Measurements from ENCODE around the gene PRAMEF1. TPM values are rescaled to one million over a fixed set of nuclear protein-coding genes. Genes with fewer than 3 reads are reported as not detected.

Gene PRAMEF1
- total and polyA plus RNA-seq, 2 of the 13 experiments (the other 11 are each of a cell fraction or from before 2014, with no cell fraction given), result not detected

DNA sequence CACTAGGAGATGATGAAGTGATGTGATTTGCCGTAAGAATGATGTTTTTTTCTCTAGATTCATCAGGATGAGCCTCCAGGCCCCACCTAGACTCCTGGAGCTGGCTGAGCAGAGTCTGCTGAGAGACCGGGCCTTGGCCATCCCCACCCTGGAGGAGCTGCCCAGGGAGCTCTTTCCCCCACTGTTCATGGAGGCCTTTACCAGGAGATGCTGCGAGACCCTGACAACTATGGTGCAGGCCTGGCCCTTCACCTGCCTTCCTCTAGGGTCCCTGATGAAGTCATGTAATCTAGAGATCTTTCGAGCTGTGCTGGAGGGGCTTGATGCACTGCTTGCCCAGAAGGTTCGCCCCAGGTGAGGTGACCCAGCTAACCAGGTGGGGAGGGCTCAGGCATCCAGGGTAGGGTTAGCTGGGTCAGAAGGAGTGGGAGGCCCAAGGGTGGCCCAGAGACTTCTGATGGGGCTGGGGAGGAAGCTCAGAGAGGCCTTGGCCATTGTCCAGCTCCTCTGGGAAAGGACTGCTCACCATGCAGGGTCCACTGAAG is 16.3 kb upstream of the PRAMEF1 start:
- Histone ChIP-seq H3K4me2 (ENCODE audit: low read depth, low read length) (no peak overlapping the region), H3K4me1 (ENCODE audit: insufficient read depth, low read length) (no peaks in the 10 kb centered on the region), H3K9me3 (ENCODE audit: low read length) (no peaks in the 10 kb centered on the region), H3K27ac (ENCODE audit: extremely low read length, insufficient read depth, low read length) (no peak overlapping the region), H3K36me3 (replicated peaks in 1 of 2; ENCODE audit: control insufficient read depth in 1 of 2, insufficient read depth in 2 of 2, low read length in 2 of 2) (no peaks in the 10 kb centered on the region), H2AFZ (ENCODE audit: low read length) (no peak overlapping the region), H3K27me3 (ENCODE audit: control insufficient read depth in 1 of 2, insufficient read depth in 2 of 2, low read length in 2 of 2) (peaks cover 6 to 64% of the 10 kb centered on the region in 2 experiments), H3K79me2 (ENCODE audit: insufficient read depth, low read length) (no peaks in the 10 kb centered on the region), H3K9ac (ENCODE audit: insufficient read depth, low read depth, low read length) (no peak overlapping the region), H3K4me3 (replicated peaks in 1 of 3; ENCODE audit: insufficient read depth in 1 of 3, low read depth in 2 of 3, low read length in 3 of 3) (no peak overlapping the region), H4K20me1 (ENCODE audit: insufficient read depth, low read length) (no peaks in the 10 kb centered on the region)
- no peak for TF ChIP-seq ZNF737 (CRISPR knock-in tag; IDR thresholded peaks at IDR 0.05; ENCODE audit: borderline replicate concordance)
- TF ChIP-seq RBFOX2 (IDR thresholded peaks at IDR 0.05; ENCODE audit: low read depth, low read length), result no peak
- no peak for TF ChIP-seq TSC22D2 (CRISPR knock-in tag; IDR thresholded peaks at IDR 0.05; ENCODE audit: borderline replicate concordance)
- TF ChIP-seq ZNF282 (IDR thresholded peaks at IDR 0.05; ENCODE audit: partially characterized antibody), result no peak
- no peak for TF ChIP-seq PAWR (CRISPR knock-in tag; IDR thresholded peaks at IDR 0.05; ENCODE audit: borderline replicate concordance)
- TF ChIP-seq PRMT3 (CRISPR knock-in tag; IDR thresholded peaks at IDR 0.05; ENCODE audit: borderline replicate concordance, low read depth), result no peak
- no peak for TF ChIP-seq ZNF441 (CRISPR knock-in tag; IDR thresholded peaks at IDR 0.05; ENCODE audit: borderline replicate concordance)
- no peak for TF ChIP-seq HOXA5 (CRISPR knock-in tag; IDR thresholded peaks at IDR 0.05)
- no peak for TF ChIP-seq PAF1 (CRISPR knock-in tag; IDR thresholded peaks at IDR 0.05)
- in situ Hi-C loops (cut with HindIII; ENCODE audit: extremely low pct_ligation_motif_present, low pct_unique_long_range_greater_than_20kb), result loop anchor here (10.0 kb wide), 1 partner anchor 500 kb away; no protein-coding TSS in a partner anchor
- FAIRE-seq (no peak), ATAC-seq (no peak), DNase-seq (ENCODE audit: low spot score) (no peak)
- intact Hi-C loops (cut with micrococcal nuclease; ENCODE audit: unreplicated experiment), result no loop called here
- ChIA-PET CTCF (ENCODE audit: low intra/inter-chr PET ratio, low total read pairs) (no interaction called here), POLR2A (no interaction called here)
- 5% methylated on average over 4 of the region's 5 CpGs for WGBS (ENCODE audit: low lambda C conversion rate)
- no TSS peak for BruUV-seq (replicated peaks)

DNA sequence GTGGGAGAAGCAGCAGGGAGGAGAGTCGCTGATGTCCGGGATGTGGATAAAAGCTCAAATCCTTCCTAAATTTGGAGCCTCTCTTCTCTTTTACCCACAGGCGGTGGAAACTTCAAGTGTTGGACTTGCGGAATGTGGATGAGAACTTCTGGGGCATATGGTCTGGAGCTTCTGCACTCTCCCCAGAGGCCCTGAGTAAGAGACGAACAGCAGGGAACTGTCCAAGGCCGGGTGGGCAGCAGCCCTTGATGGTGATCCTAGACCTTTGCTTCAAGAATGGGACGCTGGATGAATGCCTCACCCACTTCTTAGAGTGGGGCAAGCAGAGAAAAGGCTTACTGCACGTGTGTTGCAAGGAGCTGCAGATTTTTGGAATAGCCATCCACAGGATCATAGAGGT is 15.8 kb upstream of the PRAMEF1 start:
- CTCF ChIA-PET (ENCODE audit: low intra/inter-chr PET ratio, low total read pairs), result no interaction called here
- H3K27ac ChIP-seq (ENCODE audit: extremely low read length, insufficient read depth, low read length), result no peak overlapping the region
- H3K4me3 ChIP-seq (replicated peaks in 1 of 3; ENCODE audit: insufficient read depth in 1 of 3, low read depth in 2 of 3, low read length in 3 of 3), result no peak overlapping the region
- H3K9me3 ChIP-seq (ENCODE audit: low read length), result no peaks in the 10 kb centered on the region
- H4K20me1 ChIP-seq (ENCODE audit: insufficient read depth, low read length), result no peaks in the 10 kb centered on the region
- intact Hi-C loops (cut with micrococcal nuclease; ENCODE audit: unreplicated experiment) (no loop called here), in situ Hi-C loops (cut with HindIII; ENCODE audit: extremely low pct_ligation_motif_present, low pct_unique_long_range_greater_than_20kb) (loop anchor here (10.0 kb wide), 1 partner anchor 501 kb away; no protein-coding TSS in a partner anchor)
- H3K36me3 ChIP-seq (replicated peaks in 1 of 2; ENCODE audit: control insufficient read depth in 1 of 2, insufficient read depth in 2 of 2, low read length in 2 of 2), result no peaks in the 10 kb centered on the region
- no peak overlapping the region for H2AFZ ChIP-seq (ENCODE audit: low read length)
- DNase-seq (ENCODE audit: low spot score) (no peak), FAIRE-seq (no peak), ATAC-seq (no peak)
- 6% methylated on average over 8 of the region's 8 CpGs for WGBS (ENCODE audit: low lambda C conversion rate)
- no peak overlapping the region for H3K4me2 ChIP-seq (ENCODE audit: low read depth, low read length)
- no peaks in the 10 kb centered on the region for H3K79me2 ChIP-seq (ENCODE audit: insufficient read depth, low read length)
- no peaks in the 10 kb centered on the region for H3K4me1 ChIP-seq (ENCODE audit: insufficient read depth, low read length)
- no peak overlapping the region for H3K9ac ChIP-seq (ENCODE audit: insufficient read depth, low read depth, low read length)
- BruUV-seq (replicated peaks), result no TSS peak
- no peak for TF ChIP-seq ZNF724P (CRISPR knock-in tag; IDR thresholded peaks at IDR 0.05; ENCODE audit: borderline replicate concordance)
- TF ChIP-seq ZNF652 (CRISPR knock-in tag; IDR thresholded peaks at IDR 0.05; ENCODE audit: borderline replicate concordance, low read depth), result no peak
- peaks cover 6 to 64% of the 10 kb centered on the region in 2 experiments for H3K27me3 ChIP-seq (ENCODE audit: control insufficient read depth in 1 of 2, insufficient read depth in 2 of 2, low read length in 2 of 2)
- POLR2A ChIA-PET, result no interaction called here

Measured in HepG2 (cell line).